Left ventricle myocardium superior (tissue), 1 donor: ENCODE data around the gene SMOC1. TPM values are rescaled to one million over a fixed set of nuclear protein-coding genes. Genes with fewer than 3 reads are reported as not detected.

ENCODE experiments used
- ATAC-seq: fragments of 200-7000 bp; cut with Tn5 transposase; one replicate; pipeline ENCODE4 v1.9.1; 2020; ENCODE audit warnings: mild to moderate bottlenecking, moderate library complexity
- DNase-seq: peaks from one replicate; pipeline ENCODE4 v3.0.0-alpha.2; 2020
- intact Hi-C: fragments of 100-400 bp; cut with micrococcal nuclease; formaldehyde crosslinking; loops from one replicate; pipeline ENCODE4 v1.11.0; 2022
- total RNA-seq: library from RNA; stranded (reverse); fragmentation: NEBNext Ultra II Directional; extraction: Animal tissue kit (Norgen Biotek cat#: 25700); gene quantifications from one replicate; pipeline ENCODE4 v1.2.1, GENCODE V29; 2021
- donor health status: DM: no; HTN: yes; CAD: no; lungs with severe emphysema.

Gene SMOC1
- total RNA-seq, 1 donor from 2014 or later, result 0.45 TPM

GRCh38 chr14:69931960-69932359 is 52.7 kb downstream of the SMOC1 start:
- no peak for ATAC-seq
- intact Hi-C loops, result no loop called here
- no peak for DNase-seq

- intact Hi-C loops, result no loop called here
- ATAC-seq (no peak), DNase-seq (no peak)
Measured at GRCh38 chr14:69932391-69932790, 53.2 kb downstream of the SMOC1 start.

DNA sequence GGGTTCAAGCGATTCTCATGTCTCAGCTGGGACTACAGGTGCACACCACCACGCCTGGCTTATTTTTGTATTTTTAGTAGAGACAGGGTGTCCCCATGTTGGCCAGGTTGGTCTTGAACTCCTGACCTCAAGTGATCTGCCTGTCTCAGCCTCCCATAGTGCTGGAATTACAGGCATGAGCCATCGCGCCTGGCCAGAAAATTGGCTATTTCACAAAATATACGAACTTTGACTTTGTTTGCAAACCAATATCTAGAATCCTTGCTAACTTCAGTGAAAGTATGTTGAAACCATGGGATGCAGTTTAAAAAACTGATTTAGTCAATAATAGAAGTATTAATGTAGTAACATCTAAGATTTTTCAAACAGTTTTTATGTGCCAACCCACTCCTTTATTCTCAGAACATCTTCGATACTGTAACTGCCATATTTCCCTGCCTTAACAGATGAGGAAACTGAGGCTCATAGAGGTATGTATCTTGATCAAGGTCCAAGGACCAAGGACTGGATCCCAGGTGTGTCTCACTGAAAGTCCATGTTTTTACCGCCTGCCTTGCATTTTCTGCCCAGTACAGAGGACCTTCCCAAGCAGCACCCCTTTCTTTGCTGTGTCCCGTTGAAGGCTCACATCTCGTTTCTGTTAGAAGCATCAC is 54.5 kb downstream of the SMOC1 start:
- intact Hi-C loops, result no loop called here
- DNase-seq (no peak), ATAC-seq (no peak)

DNA sequence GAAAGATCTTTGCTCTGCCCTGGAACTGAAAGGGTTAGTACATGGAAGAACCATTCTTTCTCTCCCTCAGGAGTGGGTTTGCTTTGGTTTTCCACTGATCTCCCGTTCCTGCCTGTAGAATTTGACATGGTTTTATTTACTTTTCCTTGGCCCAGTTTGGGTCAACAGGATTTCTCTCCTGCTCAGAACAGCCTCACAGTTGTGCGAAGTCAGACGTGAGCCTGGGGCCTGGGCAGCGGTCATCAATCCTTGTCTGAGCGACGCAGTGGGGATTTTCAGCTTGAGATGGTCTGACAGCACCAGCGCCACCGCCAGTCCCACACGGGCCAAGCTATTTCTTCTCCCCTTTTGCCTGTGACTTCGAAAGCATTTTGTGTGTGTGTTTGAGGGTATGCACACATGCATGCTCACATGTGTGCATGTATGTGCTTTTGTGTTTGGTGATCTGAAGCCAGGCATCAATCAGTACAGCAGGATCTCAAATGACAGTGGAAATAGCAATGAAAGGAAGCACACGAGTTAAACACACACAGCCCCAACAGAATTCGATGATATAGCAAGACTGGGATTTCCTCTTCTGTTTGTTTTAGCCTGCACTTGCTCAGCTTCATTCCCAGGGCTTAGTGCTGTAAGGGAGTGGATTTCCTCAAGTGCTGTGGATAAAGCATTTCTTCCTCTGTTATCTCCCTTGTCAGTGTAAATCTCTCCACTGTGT is 58.3 kb downstream of the SMOC1 start:
- intact Hi-C loops, result no loop called here
- DNase-seq (no peak), ATAC-seq (no peak)

DNA sequence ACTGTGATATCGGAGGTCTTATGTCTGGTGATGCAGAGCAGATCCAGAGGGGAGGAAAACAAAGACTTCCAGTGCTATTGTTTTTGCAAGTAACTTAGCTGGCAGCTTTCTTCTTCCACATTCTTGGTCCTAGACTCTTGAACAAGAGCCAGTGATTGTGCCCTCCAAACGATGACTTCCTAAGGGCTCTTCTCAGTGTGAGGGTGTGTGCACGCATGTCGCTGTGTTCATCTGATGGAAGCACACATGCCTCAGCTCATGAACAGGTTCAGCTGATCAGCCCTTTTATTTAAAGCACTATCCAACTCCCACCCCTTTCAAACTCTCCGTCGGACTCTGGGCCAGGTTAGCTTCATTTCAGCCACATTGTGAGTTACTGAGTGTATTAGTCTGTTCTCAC is 59.5 kb downstream of the SMOC1 start:
- ATAC-seq, result no peak
- intact Hi-C loops, result no loop called here

GRCh38 chr14:69941768-69942742 is 62.8 kb downstream of the SMOC1 start:
- intact Hi-C loops, result no loop called here
- ATAC-seq (no peak), DNase-seq (no peak)

More for the DNA sequence above, 59.5 kb downstream of the SMOC1 start:
- DNase-seq, result no peak

DNA sequence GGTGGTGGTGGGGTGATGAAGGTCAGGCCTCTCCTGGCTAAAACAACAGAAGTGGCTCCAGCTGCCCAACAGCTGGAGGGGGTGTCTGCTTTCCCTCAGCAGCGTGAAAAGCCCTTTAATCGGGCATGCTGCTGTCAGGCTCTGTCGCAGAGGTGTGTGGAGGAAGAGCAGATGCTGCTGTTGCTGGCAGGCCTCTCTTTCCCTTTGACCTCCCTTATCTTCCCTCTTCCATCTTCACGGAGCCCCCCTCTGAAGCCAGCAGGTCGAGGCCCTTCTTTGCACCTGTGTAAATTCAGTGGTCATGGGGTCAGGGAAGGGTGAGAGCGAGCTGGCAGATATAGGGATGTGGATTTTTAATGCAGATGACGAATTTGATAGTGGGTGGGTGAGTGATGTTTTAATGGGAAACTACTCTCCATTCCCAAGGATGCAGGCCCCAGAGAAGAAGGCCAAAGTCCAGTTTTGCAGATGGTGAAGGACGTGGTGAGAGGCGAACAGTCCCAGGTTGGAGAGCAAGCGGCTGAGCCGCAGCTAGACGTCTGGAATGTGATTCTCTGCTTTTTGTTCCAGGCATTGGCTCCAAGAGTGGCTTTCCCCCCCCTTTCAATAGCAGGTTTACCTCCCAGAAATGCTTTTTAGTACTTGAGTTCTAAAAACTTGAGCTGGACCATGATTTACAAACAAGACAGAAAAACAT is 64.0 kb downstream of the SMOC1 start:
- no peak for DNase-seq
- ATAC-seq, result no peak
- intact Hi-C loops, result no loop called here

DNA sequence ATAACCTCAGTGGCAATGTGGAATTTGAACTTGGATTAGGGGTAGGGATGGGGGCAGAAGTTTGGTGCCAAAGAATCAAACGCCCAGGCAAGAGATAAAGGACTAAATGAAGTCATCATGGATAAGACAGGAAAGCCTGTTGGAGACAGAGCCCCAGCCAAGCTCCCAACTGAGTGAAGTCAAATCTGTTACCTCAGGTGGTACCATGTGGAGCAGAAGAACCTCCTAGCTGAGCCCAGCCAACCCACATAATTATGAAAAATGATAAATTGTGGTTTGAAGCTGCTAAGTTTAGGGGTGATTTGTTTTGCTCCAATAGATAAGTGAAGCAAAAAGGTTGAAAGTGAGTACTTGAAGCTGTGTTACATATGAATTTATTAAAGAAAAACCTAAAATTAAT is 66.1 kb downstream of the SMOC1 start:
- intact Hi-C loops, result no loop called here

DNA sequence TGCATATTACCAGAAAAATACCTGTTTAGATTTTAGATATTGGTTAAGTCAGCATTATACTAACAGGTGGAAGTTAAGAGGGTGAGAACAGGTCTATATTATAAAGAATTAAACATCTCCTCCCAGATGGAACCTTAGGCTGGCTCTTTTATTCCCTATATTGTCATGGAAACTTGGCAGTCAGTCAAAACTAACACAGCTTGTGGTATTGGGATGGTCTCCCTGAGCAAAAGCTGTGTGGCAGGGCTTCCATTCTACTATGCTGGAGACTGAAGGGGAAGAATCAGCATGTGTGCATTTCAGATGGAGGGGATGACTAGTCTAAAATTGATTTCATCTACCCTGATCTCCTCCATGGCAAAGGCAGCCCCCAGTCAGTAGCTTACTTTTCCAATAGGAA is 66.7 kb downstream of the SMOC1 start:
- no peak for ATAC-seq
- DNase-seq, result no peak
- intact Hi-C loops, result no loop called here

More for the DNA sequence above, 66.1 kb downstream of the SMOC1 start:
- ATAC-seq (no peak), DNase-seq (no peak)

GRCh38 chr14:69948351-69948750 is 69.1 kb downstream of the SMOC1 start:
- intact Hi-C loops, result no loop called here
- ATAC-seq (no peak), DNase-seq (no peak)

- intact Hi-C loops, result no loop called here
- DNase-seq, result no peak
- no peak for ATAC-seq
Measured at GRCh38 chr14:69951263-69951662, 72.0 kb downstream of the SMOC1 start.

- ATAC-seq, result no peak
- DNase-seq, result no peak
- intact Hi-C loops, result no loop called here
Measured at GRCh38 chr14:69951935-69952334, 72.7 kb downstream of the SMOC1 start.

DNA sequence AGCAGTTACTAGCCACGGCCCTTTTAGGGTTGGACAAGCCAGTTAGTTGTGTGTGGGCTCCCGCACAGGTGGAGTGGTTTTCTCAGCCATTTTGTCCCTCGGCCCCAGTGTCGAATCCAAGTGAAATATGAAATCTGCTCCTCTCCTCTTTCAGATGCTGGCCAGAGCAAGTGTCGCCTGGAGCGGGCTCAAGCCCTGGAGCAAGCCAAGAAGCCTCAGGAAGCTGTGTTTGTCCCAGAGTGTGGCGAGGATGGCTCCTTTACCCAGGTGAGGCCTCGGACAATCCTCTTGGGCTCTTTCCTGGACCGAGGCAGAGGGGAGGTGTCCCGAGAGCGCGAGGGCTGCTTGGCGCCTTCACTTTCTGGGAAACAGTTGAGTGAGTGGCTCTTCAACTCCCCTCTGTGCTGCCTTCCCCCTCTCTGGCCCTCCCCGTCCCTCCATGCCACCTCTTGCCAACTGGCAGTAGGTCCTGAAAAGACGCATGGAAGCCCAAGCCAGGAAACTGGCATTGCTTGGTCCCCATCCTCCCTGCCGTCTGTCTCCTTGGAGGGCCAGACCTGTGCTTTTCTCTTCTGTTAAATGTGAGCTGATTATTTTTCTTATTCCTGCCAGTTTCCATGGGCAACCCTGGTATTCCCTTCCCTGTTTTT is 74.2 kb downstream of the SMOC1 start:
- intact Hi-C loops, result no loop called here
- DNase-seq, result no peak
- ATAC-seq, result no peak

DNA sequence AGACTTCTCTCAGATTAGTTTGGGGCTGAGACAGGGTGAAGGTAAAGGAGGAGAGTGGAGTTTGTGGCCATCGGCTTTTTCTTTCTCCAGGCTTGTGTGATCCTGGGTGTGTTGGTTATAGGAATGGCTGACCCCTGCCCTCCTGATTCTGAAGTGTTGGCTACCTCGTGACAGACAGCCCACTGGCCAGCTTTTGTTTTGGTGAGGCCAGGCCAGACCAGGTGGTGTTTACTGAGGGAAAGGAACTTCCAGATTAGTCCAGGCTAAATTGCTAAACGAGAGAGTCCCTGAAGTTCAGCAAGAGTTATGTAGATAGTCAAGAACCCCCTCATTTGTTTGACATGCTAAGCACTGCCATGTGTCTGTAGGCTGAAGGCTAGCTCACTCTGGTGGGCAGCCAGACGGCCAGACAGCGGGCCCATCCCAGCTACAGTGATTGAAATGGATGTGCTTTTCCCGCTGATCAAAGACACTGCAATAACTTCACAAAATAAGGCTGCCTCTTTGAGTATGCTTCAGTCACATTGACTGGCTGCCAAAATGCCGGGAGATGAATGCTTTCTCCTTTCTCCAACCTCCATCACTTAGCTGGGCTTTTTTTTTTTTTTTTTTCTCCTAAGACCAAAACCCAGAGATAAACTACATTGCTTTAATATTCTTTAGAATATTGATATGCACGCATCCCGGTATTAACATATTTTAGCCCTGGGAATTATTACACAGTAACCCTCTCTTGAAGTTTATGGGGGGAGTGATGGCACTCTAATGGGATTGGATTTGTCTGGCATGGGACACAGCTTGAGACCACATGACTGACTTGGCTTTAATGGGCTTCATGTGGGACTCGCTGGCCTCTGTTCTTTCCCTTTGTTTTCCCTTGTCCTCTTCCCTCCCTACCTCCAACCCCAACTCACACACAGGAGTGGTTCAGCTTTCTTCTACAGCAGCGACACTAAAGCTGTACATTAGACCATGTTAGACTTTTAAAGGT is 76.9 kb downstream of the SMOC1 start:
- DNase-seq, result no peak
- intact Hi-C loops, result no loop called here
- no peak for ATAC-seq

- no peak for ATAC-seq
- intact Hi-C loops, result no loop called here
Measured at GRCh38 chr14:69956970-69957369, 77.8 kb downstream of the SMOC1 start.

DNA sequence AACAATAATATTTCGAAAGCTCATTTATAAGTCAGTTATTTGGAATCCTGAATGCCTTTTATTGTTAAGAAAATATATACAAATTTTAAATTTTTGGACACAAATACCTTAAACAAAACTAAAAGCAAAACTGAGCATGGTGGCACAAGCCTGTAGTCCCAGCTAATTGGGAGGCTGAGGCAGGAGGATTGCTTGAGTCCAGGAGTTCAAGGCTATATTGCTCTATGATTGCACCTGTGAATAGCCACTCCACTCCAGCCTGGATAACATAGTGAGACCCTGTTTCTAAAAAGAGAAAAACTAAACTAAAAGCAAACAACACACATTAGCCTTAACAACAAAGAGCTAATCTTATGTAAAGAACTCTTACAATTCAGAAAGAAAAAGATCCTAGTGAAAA is 78.8 kb downstream of the SMOC1 start:
- ATAC-seq (no peak), DNase-seq (no peak)
- intact Hi-C loops, result no loop called here

More at GRCh38 chr14:69956970-69957369, 77.8 kb downstream of the SMOC1 start:
- no peak for DNase-seq

GRCh38 chr14:69959136-69959535 is 79.9 kb downstream of the SMOC1 start:
- intact Hi-C loops, result no loop called here
- no peak for ATAC-seq

GRCh38 chr14:69960296-69960695 is 81.1 kb downstream of the SMOC1 start:
- intact Hi-C loops, result no loop called here
- no peak for ATAC-seq

More at GRCh38 chr14:69959136-69959535, 79.9 kb downstream of the SMOC1 start:
- no peak for DNase-seq

More at GRCh38 chr14:69960296-69960695, 81.1 kb downstream of the SMOC1 start:
- no peak for DNase-seq
